ENCODE results near the gene SARDH.

- TF ChIP-seq EZH2 (IDR thresholded peaks at IDR 0.05; ENCODE audit: borderline replicate concordance, low read length) (no peak), CTCF (IDR thresholded peaks at IDR 0.05; ENCODE audit: low read length) (no peak)
Measured at GRCh38 chr9:133670466-133670865, 67.7 kb downstream of the SARDH start.
